IMR-90 (cell line): Measurements from ENCODE around the gene POLR1D. TPM values are rescaled to one million over a fixed set of nuclear protein-coding genes. Genes with fewer than 3 reads are reported as not detected.

Source experiments
- ATAC-seq: fragments of 200-7000 bp; cut with Tn5 transposase; 2 replicates; pipeline ENCODE4 v1.9.1; 2020; ENCODE audit warnings: low read depth, mild to moderate bottlenecking, moderate library complexity
- BruUV-seq: library from RNA; stranded (reverse); fragments of 400-500 nt; replicated peaks from 2 replicates; lab custom pipeline; 2021; lab: Mats Ljungman, UMichigan
- CTCF ChIA-PET: fragments of 300-600 bp; formaldehyde crosslinking; extraction: SDS; loops from one replicate; lab custom pipeline; 2021; ENCODE audit warnings: antibody characterized with exemption; lab: Yijun Ruan, JAX
- POLR2A ChIA-PET: fragments of 300-600 bp; sonication (Branson Sonifier 250); formaldehyde crosslinking; loops from one replicate; lab custom pipeline; 2022; ENCODE audit warnings: antibody characterized with exemption; ENCODE audit not compliant: unreplicated experiment; lab: Charles Lee
- DNase-seq: peaks from one replicate; pipeline ENCODE4 v3.0.0; 2013
- H2AFZ ChIP-seq: replicated peaks from 2 replicates; pipeline ENCODE3; 2013; ENCODE audit warnings: low read length, mild to moderate bottlenecking; ENCODE audit not compliant: poor library complexity
- H2AK5ac ChIP-seq: 2 replicates; pipeline ENCODE4 v1.6.1; 2013; ENCODE audit warnings: low read depth, low read length, inconsistent platforms
- H2AK9ac ChIP-seq: replicated peaks from 2 replicates; pipeline ENCODE3; 2013; ENCODE audit warnings: mild to moderate bottlenecking, low read depth, low read length, moderate library complexity; ENCODE audit not compliant: poor library complexity
- H2BK120ac ChIP-seq: 2 replicates; pipeline ENCODE4 v1.6.1; 2013; ENCODE audit warnings: low read depth, low read length, inconsistent platforms
- H2BK15ac ChIP-seq: 3 replicates; pipeline ENCODE4 v1.6.1; 2013; ENCODE audit warnings: low read depth, low read length, inconsistent platforms
- H2BK20ac ChIP-seq: 2 replicates; pipeline ENCODE4 v1.6.1; 2013; ENCODE audit warnings: low read depth, mild to moderate bottlenecking, inconsistent platforms, low read length, moderate library complexity
- H2BK5ac ChIP-seq: 2 replicates; pipeline ENCODE4 v1.6.1; 2013; ENCODE audit warnings: mild to moderate bottlenecking, low read depth, low read length, inconsistent platforms; ENCODE audit not compliant: poor library complexity, severe bottlenecking
- H3K14ac ChIP-seq: replicated peaks from 2 replicates; pipeline ENCODE4 v1.6.1; 2013; ENCODE audit warnings: low read depth, low read length, inconsistent platforms
- H3K18ac ChIP-seq: 2 replicates; pipeline ENCODE4 v1.6.1; 2013; ENCODE audit warnings: low read depth, low read length, control low read depth
- H3K23ac ChIP-seq: 2 replicates; pipeline ENCODE4 v1.6.1; 2013; ENCODE audit warnings: low read depth, low read length, inconsistent platforms
- H3K27ac ChIP-seq: 2 replicates; pipeline ENCODE4 v1.5.1; 2013; ENCODE audit warnings: mild to moderate bottlenecking, control low read depth, low read length; ENCODE audit not compliant: insufficient read depth
- H3K27me3 ChIP-seq: 2 replicates; pipeline ENCODE4 v1.6.1; 2013; ENCODE audit warnings: low read length; ENCODE audit not compliant: control insufficient read depth, insufficient read depth
- H3K36me3 ChIP-seq: 2 replicates; pipeline ENCODE4 v1.6.1; 2013; ENCODE audit warnings: low read length, mixed read lengths; ENCODE audit not compliant: control insufficient read depth, insufficient read depth
- H3K4ac ChIP-seq: 2 replicates; pipeline ENCODE4 v1.6.1; 2013; ENCODE audit warnings: low read depth, low read length, inconsistent platforms
- H3K4me1 ChIP-seq: 2 replicates; pipeline ENCODE4 v1.6.1; 2013; ENCODE audit warnings: low read length, mixed read lengths; ENCODE audit not compliant: control insufficient read depth, insufficient read depth
- H3K4me2 ChIP-seq: 2 replicates; pipeline ENCODE4 v1.6.1; 2013; ENCODE audit warnings: low read depth, mild to moderate bottlenecking, control low read depth, low read length, moderate library complexity
- H3K4me3 ChIP-seq: 2 replicates; pipeline ENCODE4 v1.5.1; 2013; ENCODE audit warnings: low read depth, mild to moderate bottlenecking, control low read depth, low read length, moderate library complexity; ENCODE audit not compliant: insufficient read depth
- H3K56ac ChIP-seq: 2 replicates; pipeline ENCODE4 v1.6.1; 2013; ENCODE audit warnings: low read length, inconsistent platforms; ENCODE audit not compliant: insufficient read depth; ENCODE audit errors: extremely low read depth
- H3K79me1 ChIP-seq, 2 experiments: 2 replicates each; pipeline ENCODE4 v1.6.1; 2013; ENCODE audit warnings: low read length in 2 of 2, inconsistent platforms in 1 of 2, low read depth in 1 of 2
- H3K9ac ChIP-seq: 2 replicates; pipeline ENCODE4 v1.6.1; 2013; ENCODE audit warnings: low read depth, low read length, control low read depth
- H3K9me1 ChIP-seq: 2 replicates; pipeline ENCODE4 v1.6.1; 2013; ENCODE audit warnings: low read length, inconsistent platforms; ENCODE audit not compliant: insufficient read depth
- H3K9me3 ChIP-seq: 2 replicates; pipeline ENCODE4 v1.6.1; 2013; ENCODE audit warnings: low read length; ENCODE audit not compliant: control insufficient read depth, insufficient read depth
- H4K20me1 ChIP-seq: 2 replicates; pipeline ENCODE4 v1.6.1; 2013; ENCODE audit warnings: low read length, inconsistent platforms; ENCODE audit not compliant: insufficient read depth
- H4K5ac ChIP-seq: 2 replicates; pipeline ENCODE4 v1.6.1; 2013; ENCODE audit warnings: mild to moderate bottlenecking, low read depth, low read length, control low read depth
- H4K8ac ChIP-seq, 2 experiments: 2 replicates each; pipeline ENCODE4 v1.6.1; 2013; ENCODE audit warnings: low read depth in 2 of 2, low read length in 2 of 2, control low read depth in 1 of 2, inconsistent platforms in 1 of 2
- H4K91ac ChIP-seq: 2 replicates; pipeline ENCODE4 v1.6.1; 2013; ENCODE audit warnings: low read depth, low read length, inconsistent platforms; ENCODE audit not compliant: insufficient read depth
- BHLHE40 ChIP-seq: fragments of 150-350 bp; IDR thresholded peaks from 2 replicates; pipeline ENCODE4 v1.6.1; 2016; ENCODE audit warnings: mild to moderate bottlenecking, low read depth, low read length
- CEBPB ChIP-seq: IDR thresholded peaks from 2 replicates; pipeline ENCODE4 v1.6.1; 2012; ENCODE audit warnings: low read depth, low read length, improper control_type of control experiment
- CHD1 ChIP-seq: IDR thresholded peaks from 2 replicates; pipeline ENCODE4 v1.6.1; 2012; ENCODE audit warnings: low read depth, low read length, improper control_type of control experiment
- ELK1 ChIP-seq: fragments of 150-350 bp; IDR thresholded peaks from 2 replicates; pipeline ENCODE4 v1.6.1; 2016; ENCODE audit warnings: low read depth, mild to moderate bottlenecking, low read length, moderate library complexity, borderline replicate concordance
- FOS ChIP-seq: fragments of 150-350 bp; IDR thresholded peaks from 2 replicates; pipeline ENCODE4 v1.6.1; 2016; ENCODE audit warnings: low read depth, low read length
- MAFK ChIP-seq: IDR thresholded peaks from 2 replicates; pipeline ENCODE4 v1.6.1; 2012; ENCODE audit warnings: low read depth, low read length, improper control_type of control experiment
- RAD21 ChIP-seq: IDR thresholded peaks from 2 replicates; pipeline ENCODE4 v1.6.1; 2012; ENCODE audit warnings: low read length, improper control_type of control experiment
- RCOR1 ChIP-seq: IDR thresholded peaks from 2 replicates; pipeline ENCODE4 v1.6.1; 2012; ENCODE audit warnings: mild to moderate bottlenecking, low read length, improper control_type of control experiment; ENCODE audit not compliant: insufficient replicate concordance
- SMC3 ChIP-seq: fragments of 150-350 bp; IDR thresholded peaks from 2 replicates; pipeline ENCODE4 v1.6.1; 2016; ENCODE audit warnings: low read depth, mild to moderate bottlenecking, antibody characterized with exemption, low read length, moderate library complexity
- USF2 ChIP-seq: fragments of 150-350 bp; IDR thresholded peaks from 2 replicates; pipeline ENCODE4 v1.6.1; 2017; ENCODE audit warnings: mild to moderate bottlenecking, antibody characterized with exemption, low read length, low read depth
- WGBS, 2 experiments: methylation state at CpG; one replicate each; pipeline versions ENCODE4 v1.1.5 to v1.1.7; 2013; ENCODE audit warnings: missing lambda C conversion rate in 2 of 2; ENCODE audit not compliant: insufficient read length in 1 of 2; ENCODE audit errors: extremely low coverage in 2 of 2; 5-methylcytosine and 5-hydroxymethylcytosine counted together
- dilution Hi-C: fragments of 300-500 bp; cut with HindIII; formaldehyde crosslinking; loops from one replicate; pipeline ENCODE4 v1.14.3; 2018; ENCODE audit warnings: low sequenced_read_pairs; ENCODE audit not compliant: unreplicated experiment
- in situ Hi-C: fragments of 300-500 bp; cut with MboI; formaldehyde crosslinking; loops from 3 replicates; pipeline ENCODE4 v1.14.3; 2019; ENCODE audit warnings: low sequenced_read_pairs, inconsistent platforms, mixed read lengths
- intact Hi-C: fragments of 100-400 bp; cut with micrococcal nuclease; formaldehyde crosslinking; loops from 2 replicates; pipeline ENCODE4 v1.10.0; 2022
- polyA plus RNA-seq, 3 experiments: library from polyadenylated mRNA; depleted of rRNA; stranded (reverse); fragments of >200 nt; gene quantifications; 2 replicates each; pipeline ENCODE4 v1.2.3, GENCODE V29; 2012; ENCODE audit warnings: low replicate concordance in 1 of 3
- total RNA-seq: library from RNA; depleted of rRNA; stranded (reverse); fragments of >200 nt; gene quantifications from 2 replicates; pipeline ENCODE4 v1.2.3, GENCODE V29; 2012

POLR1D gene
- total and polyA plus RNA-seq, 2 of the 4 experiments (the other 2 are of a cell fraction), result 65.4 to 110 TPM

GRCh38 chr13:27654059-27654458 is 32.4 kb downstream of the POLR1D start:
- intact Hi-C loops (no loop called here), in situ Hi-C loops (no loop called here), dilution Hi-C loops (no loop called here)
- H3K27me3 ChIP-seq, result no peaks in the 10 kb centered on the region
- peaks cover 17 to 22% of the 10 kb centered on the region in 2 experiments; a peak in 3 of 4 replicates for H3K79me1 ChIP-seq
- no peak overlapping the region for H3K4ac ChIP-seq
- TF ChIP-seq RCOR1 (no peak), SMC3 (no peak), CHD1 (no peak), ELK1 (no peak), RAD21 (no peak), USF2 (no peak), CEBPB (no peak), MAFK (no peak), FOS (no peak), BHLHE40 (no peak)
- WGBS, 2 experiments, result no CpG with 5 or more reads among the region's 3 CpGs
- no peaks in the 10 kb centered on the region; the same call in 1 of the 2 replicates for H4K20me1 ChIP-seq
- ChIA-PET POLR2A (no interaction called here), CTCF (interaction anchor here (0.6 kb wide), 1 partner anchor 121 kb away, joined by 4 read pairs; no protein-coding TSS in a partner anchor)
- no peak overlapping the region for H4K8ac ChIP-seq
- no peak overlapping the region for H2AK5ac ChIP-seq
- H2BK120ac ChIP-seq, result no peak overlapping the region
- H3K14ac ChIP-seq, result no peak overlapping the region
- no peak overlapping the region for H4K5ac ChIP-seq
- peaks cover 2% of the 10 kb centered on the region for H3K4me1 ChIP-seq
- H2BK15ac ChIP-seq, result no peak overlapping the region
- no peak overlapping the region for H2BK5ac ChIP-seq
- H3K56ac ChIP-seq, result no peak overlapping the region
- H3K18ac ChIP-seq, result no peak overlapping the region
- no peak overlapping the region for H3K27ac ChIP-seq
- H2BK20ac ChIP-seq, result no peak overlapping the region
- H3K4me2 ChIP-seq, result no peak overlapping the region
- H2AK9ac ChIP-seq, result no peak overlapping the region
- peaks cover 6% of the 10 kb centered on the region; the same call in 1 of the 2 replicates for H3K9me1 ChIP-seq
- ATAC-seq (no peak), DNase-seq (no peak)
- H3K36me3 ChIP-seq, result peaks cover 10% of the 10 kb centered on the region
- BruUV-seq, result no TSS peak
- no peak overlapping the region for H3K23ac ChIP-seq
- H3K4me3 ChIP-seq, result no peak overlapping the region
- H3K9me3 ChIP-seq, result 0 out of 2 replicates have a peak, but pooled peaks cover 3% of the 10 kb centered on the region
- no peak overlapping the region for H2AFZ ChIP-seq
- H4K91ac ChIP-seq, result no peak overlapping the region
- no peak overlapping the region for H3K9ac ChIP-seq
